ENCODE data around the gene FAT2.

Gene FAT2

GRCh38 chr5:151595411-151595826, 4.3 kb upstream of the FAT2 start:
- Histone ChIP-seq H3K79me2 (ENCODE audit: control insufficient read depth, insufficient read depth, low read length, poor library complexity) (no peaks in the 10 kb centered on the region), H3K4ac (ENCODE audit: low read depth, low read length) (no peak overlapping the region), H2AFZ (ENCODE audit: insufficient read depth, low read length, poor library complexity) (no peak overlapping the region), H3K18ac (ENCODE audit: low read length) (no peak overlapping the region), H3K9me3 (ENCODE audit: insufficient read depth, low read depth, low read length) (no peaks in the 10 kb centered on the region), H4K91ac (ENCODE audit: low read depth, low read length) (peak overlapping the region; percentile 75), H3K14ac (ENCODE audit: low read length) (peak overlapping the region; percentile 33), H3K23ac (ENCODE audit: low read length) (no peak overlapping the region), H3K9ac (ENCODE audit: low read length) (no peak overlapping the region), H3K79me1 (ENCODE audit: low read length) (peaks cover 8% of the 10 kb centered on the region), H3K36me3 (ENCODE audit: control insufficient read depth in 1 of 2, insufficient read depth in 2 of 2, low read length in 2 of 2) (no peaks in the 10 kb centered on the region), H2AK5ac (ENCODE audit: low read length) (peak overlapping the region; percentile 72), H3K27ac (ENCODE audit: low read depth, low read length) (no peak overlapping the region), H3K4me3 (ENCODE audit: low read depth, low read length) (no peak overlapping the region), H3K4me1 (ENCODE audit: control insufficient read depth in 1 of 2, insufficient read depth in 2 of 2, low read length in 2 of 2) (peaks cover 42 to 49% of the 10 kb centered on the region in 2 experiments), H2BK5ac (ENCODE audit: low read depth, low read length, poor library complexity) (peak overlapping the region; percentile 18), H3K4me2 (ENCODE audit: low read length) (no peak overlapping the region), H3K27me3 (ENCODE audit: insufficient read depth, low read length) (no peaks in the 10 kb centered on the region), H4K12ac (ENCODE audit: low read depth, low read length) (no peak overlapping the region), H2BK12ac (ENCODE audit: low read length) (peak overlapping the region; percentile 66), H4K8ac (ENCODE audit: low read depth, low read length) (no peak overlapping the region), H2BK120ac (ENCODE audit: insufficient read depth, low read length, poor library complexity) (peak overlapping the region; percentile 18)
- no peak for DNase-seq
- WGBS (ENCODE audit: extremely low coverage, insufficient coverage, insufficient read length), result no CpG with 5 or more reads among the region's 11 CpGs

GRCh38 chr5:151592855-151593408, 1.8 kb upstream of the FAT2 start:
- H4K91ac ChIP-seq (ENCODE audit: low read depth, low read length), result no peak overlapping the region
- no peak overlapping the region for H4K12ac ChIP-seq (ENCODE audit: low read depth, low read length)
- no peak overlapping the region for H3K18ac ChIP-seq (ENCODE audit: low read length)
- H3K4ac ChIP-seq (ENCODE audit: low read depth, low read length), result no peak overlapping the region
- H3K14ac ChIP-seq (ENCODE audit: low read length), result no peak overlapping the region
- no peak overlapping the region for H3K4me2 ChIP-seq (ENCODE audit: low read length)
- no CpG with 5 or more reads among the region's 10 CpGs for WGBS (ENCODE audit: extremely low coverage, insufficient coverage, insufficient read length)
- H2BK120ac ChIP-seq (ENCODE audit: insufficient read depth, low read length, poor library complexity), result peak overlapping the region; percentile 24
- H3K4me1 ChIP-seq (ENCODE audit: control insufficient read depth in 1 of 2, insufficient read depth in 2 of 2, low read length in 2 of 2), result peaks cover 37 to 44% of the 10 kb centered on the region in 2 experiments
- H3K9ac ChIP-seq (ENCODE audit: low read length), result no peak overlapping the region
- H2BK12ac ChIP-seq (ENCODE audit: low read length), result peak overlapping the region; percentile 19
- H3K36me3 ChIP-seq (ENCODE audit: control insufficient read depth in 1 of 2, insufficient read depth in 2 of 2, low read length in 2 of 2), result no peaks in the 10 kb centered on the region
- H3K79me2 ChIP-seq (ENCODE audit: control insufficient read depth, insufficient read depth, low read length, poor library complexity), result no peaks in the 10 kb centered on the region
- H3K79me1 ChIP-seq (ENCODE audit: low read length), result peaks cover 7% of the 10 kb centered on the region
- DNase-seq, result peak; percentile 88 to 92
- no peak overlapping the region for H3K27ac ChIP-seq (ENCODE audit: low read depth, low read length)
- no peak overlapping the region for H2AFZ ChIP-seq (ENCODE audit: insufficient read depth, low read length, poor library complexity)
- H3K9me3 ChIP-seq (ENCODE audit: insufficient read depth, low read depth, low read length), result no peaks in the 10 kb centered on the region
- H2BK5ac ChIP-seq (ENCODE audit: low read depth, low read length, poor library complexity), result peak overlapping the region; percentile 36
- no peak overlapping the region for H2AK5ac ChIP-seq (ENCODE audit: low read length)
- no peaks in the 10 kb centered on the region for H3K27me3 ChIP-seq (ENCODE audit: insufficient read depth, low read length)
- no peak overlapping the region for H4K8ac ChIP-seq (ENCODE audit: low read depth, low read length)
- H3K23ac ChIP-seq (ENCODE audit: low read length), result no peak overlapping the region
- no peak overlapping the region for H3K4me3 ChIP-seq (ENCODE audit: low read depth, low read length)

GRCh38 chr5:151589878-151590570, 1.1 kb downstream of the FAT2 start:
- Histone ChIP-seq H4K91ac (ENCODE audit: low read depth, low read length) (no peak overlapping the region), H2BK5ac (ENCODE audit: low read depth, low read length, poor library complexity) (no peak overlapping the region), H2AK5ac (ENCODE audit: low read length) (no peak overlapping the region), H2BK120ac (ENCODE audit: insufficient read depth, low read length, poor library complexity) (no peak overlapping the region), H3K79me2 (ENCODE audit: control insufficient read depth, insufficient read depth, low read length, poor library complexity) (no peaks in the 10 kb centered on the region), H3K4me2 (ENCODE audit: low read length) (no peak overlapping the region), H3K79me1 (ENCODE audit: low read length) (no peaks in the 10 kb centered on the region), H2BK12ac (ENCODE audit: low read length) (peak overlapping the region; percentile 26), H3K27me3 (ENCODE audit: insufficient read depth, low read length) (no peaks in the 10 kb centered on the region), H4K8ac (ENCODE audit: low read depth, low read length) (no peak overlapping the region), H4K12ac (ENCODE audit: low read depth, low read length) (no peak overlapping the region), H3K14ac (ENCODE audit: low read length) (no peak overlapping the region), H2AFZ (ENCODE audit: insufficient read depth, low read length, poor library complexity) (no peak overlapping the region), H3K27ac (ENCODE audit: low read depth, low read length) (no peak overlapping the region), H3K4me3 (ENCODE audit: low read depth, low read length) (no peak overlapping the region), H3K4ac (ENCODE audit: low read depth, low read length) (no peak overlapping the region), H3K36me3 (ENCODE audit: control insufficient read depth in 1 of 2, insufficient read depth in 2 of 2, low read length in 2 of 2) (no peaks in the 10 kb centered on the region), H3K9me3 (ENCODE audit: insufficient read depth, low read depth, low read length) (no peaks in the 10 kb centered on the region), H3K18ac (ENCODE audit: low read length) (no peak overlapping the region), H3K23ac (ENCODE audit: low read length) (no peak overlapping the region), H3K9ac (ENCODE audit: low read length) (no peak overlapping the region), H3K4me1 (ENCODE audit: control insufficient read depth in 1 of 2, insufficient read depth in 2 of 2, low read length in 2 of 2) (peaks cover 16 to 20% of the 10 kb centered on the region in 2 experiments)
- peak in 1 of 2 donors; percentile 44 for DNase-seq
- WGBS (ENCODE audit: extremely low coverage, insufficient coverage, insufficient read length), result no CpG with 5 or more reads among the region's 6 CpGs

- no peak overlapping the region for H4K8ac ChIP-seq (ENCODE audit: low read depth, low read length)
- H3K4me1 ChIP-seq (ENCODE audit: control insufficient read depth in 1 of 2, insufficient read depth in 2 of 2, low read length in 2 of 2), result peaks cover 10 to 11% of the 10 kb centered on the region in 2 experiments
- no peaks in the 10 kb centered on the region for H3K9me3 ChIP-seq (ENCODE audit: insufficient read depth, low read depth, low read length)
- H2BK120ac ChIP-seq (ENCODE audit: insufficient read depth, low read length, poor library complexity), result no peak overlapping the region
- DNase-seq, result peak; percentile 78 to 85
- no peaks in the 10 kb centered on the region for H3K79me1 ChIP-seq (ENCODE audit: low read length)
- no peak overlapping the region for H3K14ac ChIP-seq (ENCODE audit: low read length)
- no peaks in the 10 kb centered on the region for H3K79me2 ChIP-seq (ENCODE audit: control insufficient read depth, insufficient read depth, low read length, poor library complexity)
- no peak overlapping the region for H3K4me3 ChIP-seq (ENCODE audit: low read depth, low read length)
- H3K4me2 ChIP-seq (ENCODE audit: low read length), result no peak overlapping the region
- WGBS (ENCODE audit: extremely low coverage, insufficient coverage, insufficient read length), result no CpG with 5 or more reads among the region's 5 CpGs
- no peak overlapping the region for H4K12ac ChIP-seq (ENCODE audit: low read depth, low read length)
- no peak overlapping the region for H2BK5ac ChIP-seq (ENCODE audit: low read depth, low read length, poor library complexity)
- no peak overlapping the region for H2BK12ac ChIP-seq (ENCODE audit: low read length)
- H3K36me3 ChIP-seq (ENCODE audit: control insufficient read depth in 1 of 2, insufficient read depth in 2 of 2, low read length in 2 of 2), result no peaks in the 10 kb centered on the region
- H3K27me3 ChIP-seq (ENCODE audit: insufficient read depth, low read length), result no peaks in the 10 kb centered on the region
- no peak overlapping the region for H2AK5ac ChIP-seq (ENCODE audit: low read length)
- H3K23ac ChIP-seq (ENCODE audit: low read length), result no peak overlapping the region
- H3K18ac ChIP-seq (ENCODE audit: low read length), result no peak overlapping the region
- no peak overlapping the region for H4K91ac ChIP-seq (ENCODE audit: low read depth, low read length)
- no peak overlapping the region for H3K9ac ChIP-seq (ENCODE audit: low read length)
- H3K27ac ChIP-seq (ENCODE audit: low read depth, low read length), result no peak overlapping the region
- H2AFZ ChIP-seq (ENCODE audit: insufficient read depth, low read length, poor library complexity), result no peak overlapping the region
- H3K4ac ChIP-seq (ENCODE audit: low read depth, low read length), result no peak overlapping the region
These were observed 3.2 kb downstream of the FAT2 start for GRCh38 chr5:151587796-151588555.

All from trophoblast cell (in vitro differentiated cells and primary cell).